NCI-H1436 (cell line): ENCODE data around the gene TTI1.
A peak's percentile ranks its signal among the peaks of the same experiment; 100 is the strongest.

Experiments
- DNase-seq: peaks from one replicate; lab custom pipeline; 2025; lab: John Stamatoyannopoulos, UW

TTI1 gene

DNA sequence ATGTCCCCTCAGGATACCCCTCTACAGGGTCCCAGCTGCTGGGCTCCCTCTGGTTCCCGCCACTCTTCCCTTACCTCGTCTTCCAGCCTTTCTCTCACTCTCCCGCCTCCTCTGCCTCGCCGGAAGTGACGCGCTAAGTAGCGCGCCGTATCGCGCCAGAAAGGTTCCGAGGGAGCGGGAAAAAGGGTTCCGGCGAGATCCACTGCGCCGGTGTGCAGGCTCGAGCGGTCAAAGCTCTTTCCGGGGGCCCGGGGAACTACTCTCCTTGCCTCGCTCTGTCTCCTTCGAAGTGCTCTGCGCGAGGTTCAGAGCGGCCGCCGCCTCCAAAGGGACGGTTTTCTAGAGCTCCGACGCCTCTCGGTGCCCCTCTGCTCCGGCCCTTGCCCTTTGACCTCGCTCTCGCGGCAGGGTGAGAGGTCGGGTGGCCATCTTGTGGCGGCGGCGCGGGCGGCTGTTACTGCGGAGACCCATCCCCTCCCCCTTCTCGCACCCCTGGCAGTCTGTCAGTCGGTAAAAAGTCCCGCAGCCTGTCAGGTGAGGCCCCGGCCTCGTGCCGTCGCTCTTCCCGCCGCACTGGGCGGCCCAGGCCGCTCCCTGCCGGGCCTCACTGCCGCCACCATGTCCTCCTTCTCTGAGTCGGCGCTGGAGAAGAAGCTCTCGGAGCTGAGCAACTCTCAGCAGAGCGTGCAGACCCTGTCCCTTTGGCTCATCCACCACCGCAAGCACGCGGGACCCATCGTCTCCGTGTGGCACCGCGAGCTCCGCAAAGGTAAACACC lies at the start of gene TTI1, which contains the start of gene RPRD1B:
TTI1 (minus strand) TSS at position 127 of the 778 bp plus-strand sequence. CDS start 19,640 bp downstream, outside the sequence.
RPRD1B (plus strand) TSS at position 417 of the 778 bp plus-strand sequence; CDS start at position 619, 202 bp downstream.
- DNase-seq: peak; percentile 89

DNA sequence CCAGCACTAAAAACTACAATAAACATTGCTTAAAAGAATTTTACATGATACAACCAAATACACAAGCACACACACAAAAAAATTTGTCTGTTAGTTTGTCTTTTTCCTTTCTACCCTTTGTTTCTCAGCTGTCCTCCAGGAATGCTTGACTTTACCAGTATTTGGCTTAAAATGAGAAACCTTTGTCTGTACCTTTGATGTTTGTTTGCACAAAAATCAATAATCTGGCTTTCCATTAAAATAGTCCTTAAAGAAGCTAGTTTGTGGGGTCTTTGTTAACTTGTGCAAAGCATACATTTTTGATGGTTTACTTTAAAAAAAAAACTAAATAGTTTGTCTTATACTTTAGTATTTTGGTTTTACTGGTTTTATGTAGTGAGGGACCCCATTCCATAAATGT lies 49.6 kb upstream of the TTI1 start:
- DNase-seq: no peak

DNA sequence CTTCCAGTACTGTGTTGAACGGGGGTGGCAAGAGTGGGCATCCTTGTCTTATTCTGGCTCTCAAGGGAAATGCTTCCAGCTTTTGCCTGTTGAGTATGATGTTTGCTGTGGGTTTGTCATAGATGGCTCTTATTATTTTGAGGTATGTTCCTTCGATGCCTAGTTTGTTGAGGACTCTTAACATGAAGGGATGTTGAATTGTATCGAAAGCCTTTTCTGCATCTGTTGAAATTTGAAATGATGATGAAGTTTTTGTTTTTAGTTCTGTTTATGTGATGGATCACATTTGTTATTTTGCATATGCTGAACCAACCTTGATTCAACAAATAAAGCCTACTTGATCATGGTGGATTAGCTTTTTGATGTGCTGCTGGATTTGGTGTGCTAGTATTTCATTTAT lies 48.3 kb upstream of the TTI1 start:
- no peak for DNase-seq

DNA sequence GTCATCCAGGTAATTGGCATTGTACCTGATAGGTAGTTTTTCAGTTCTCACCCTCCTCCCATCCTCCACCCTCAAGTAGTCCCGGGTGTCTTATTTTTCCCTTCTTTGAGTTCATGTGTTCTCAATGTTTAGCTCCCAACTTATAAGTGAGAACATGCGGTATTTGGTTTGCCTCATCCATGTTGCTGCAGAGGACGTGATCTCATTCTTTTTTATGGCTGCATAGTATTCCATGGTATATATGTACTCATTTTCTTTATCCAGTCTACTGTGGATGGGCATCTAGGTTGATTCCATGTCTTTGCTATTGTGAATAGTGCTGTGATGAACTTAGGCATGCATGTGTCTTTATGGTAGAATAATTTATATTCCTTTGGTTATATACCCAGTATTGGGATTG lies 46.1 kb upstream of the TTI1 start:
- DNase-seq: no peak

DNA sequence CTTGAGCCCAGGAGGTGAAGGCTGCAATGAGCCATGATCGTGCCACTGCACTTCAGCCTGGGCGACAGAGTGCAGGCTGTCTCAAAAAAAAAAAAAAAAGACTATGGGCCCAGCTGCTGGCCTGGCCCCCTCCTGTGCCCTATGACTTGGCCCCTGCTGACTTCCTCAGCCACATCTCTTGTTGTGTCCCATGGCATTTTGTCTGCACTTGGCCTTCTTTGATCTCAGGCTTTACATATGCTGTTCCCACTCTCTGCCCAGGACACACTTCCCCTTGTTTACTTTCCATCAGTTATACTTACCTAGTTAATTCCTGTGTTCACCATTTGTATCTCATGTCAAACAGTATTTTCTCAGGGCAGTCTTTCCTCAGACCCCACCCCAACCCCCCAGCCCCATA lies 44.8 kb upstream of the TTI1 start:
- DNase-seq: no peak

DNA sequence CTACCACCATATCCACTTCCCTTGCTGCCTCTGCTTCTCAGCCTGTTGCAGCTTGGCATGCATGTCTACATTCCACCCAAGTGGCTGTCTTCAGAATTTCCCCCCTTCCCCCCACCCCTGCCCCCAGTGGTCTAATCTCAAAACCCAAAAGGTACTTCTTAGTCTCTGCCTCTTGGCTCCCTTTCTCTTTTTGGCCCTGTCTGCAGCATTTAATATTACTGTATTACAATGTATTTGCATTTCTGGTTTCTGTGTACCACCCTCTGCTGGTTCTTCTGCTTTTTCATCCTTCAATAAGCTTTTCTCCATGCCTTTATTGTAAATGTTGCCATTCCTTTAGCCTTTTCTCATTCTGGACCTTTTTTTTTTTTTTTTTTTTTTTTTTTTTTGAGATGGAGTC lies 43.3 kb upstream of the TTI1 start:
- DNase-seq: no peak

DNA sequence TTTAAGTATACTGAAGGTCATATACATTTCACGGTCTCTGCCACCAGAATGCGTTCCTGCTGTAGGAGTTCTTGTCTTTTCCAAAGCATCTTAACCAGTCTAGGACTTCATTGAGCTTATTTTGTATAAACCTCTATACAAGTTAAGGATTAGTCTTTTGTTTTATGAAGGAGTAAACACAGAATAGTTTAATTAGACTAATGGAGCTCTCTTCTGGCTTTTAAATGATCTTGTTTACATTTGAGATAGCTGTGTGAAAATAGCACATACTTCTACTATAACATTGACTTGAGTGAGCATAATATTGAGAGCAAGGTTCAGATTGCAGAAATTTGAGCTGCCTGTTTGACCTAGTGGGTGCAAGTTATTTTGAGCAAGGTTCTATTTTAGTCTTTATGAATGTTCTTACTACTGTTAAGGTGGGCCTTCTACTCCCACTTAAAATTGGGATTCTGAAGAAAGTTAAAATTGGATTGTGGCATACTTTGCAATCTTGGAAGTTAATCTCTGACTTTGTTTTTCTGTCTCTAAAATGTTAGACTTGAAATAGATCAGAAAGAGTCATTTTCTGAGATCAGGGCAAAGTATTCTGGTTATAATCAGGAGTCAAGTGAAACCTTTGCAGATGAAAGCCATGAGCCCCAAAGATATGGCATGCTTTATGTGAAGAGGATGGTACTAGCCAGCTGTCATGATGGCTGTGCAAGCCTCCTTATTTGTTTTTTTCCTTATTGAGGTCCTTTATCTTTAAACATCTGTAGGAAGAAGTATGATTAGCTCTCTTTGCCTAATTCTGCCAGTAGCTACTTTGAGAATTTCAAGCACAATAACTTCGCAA lies 42.1 kb upstream of the TTI1 start:
- no peak for DNase-seq

DNA sequence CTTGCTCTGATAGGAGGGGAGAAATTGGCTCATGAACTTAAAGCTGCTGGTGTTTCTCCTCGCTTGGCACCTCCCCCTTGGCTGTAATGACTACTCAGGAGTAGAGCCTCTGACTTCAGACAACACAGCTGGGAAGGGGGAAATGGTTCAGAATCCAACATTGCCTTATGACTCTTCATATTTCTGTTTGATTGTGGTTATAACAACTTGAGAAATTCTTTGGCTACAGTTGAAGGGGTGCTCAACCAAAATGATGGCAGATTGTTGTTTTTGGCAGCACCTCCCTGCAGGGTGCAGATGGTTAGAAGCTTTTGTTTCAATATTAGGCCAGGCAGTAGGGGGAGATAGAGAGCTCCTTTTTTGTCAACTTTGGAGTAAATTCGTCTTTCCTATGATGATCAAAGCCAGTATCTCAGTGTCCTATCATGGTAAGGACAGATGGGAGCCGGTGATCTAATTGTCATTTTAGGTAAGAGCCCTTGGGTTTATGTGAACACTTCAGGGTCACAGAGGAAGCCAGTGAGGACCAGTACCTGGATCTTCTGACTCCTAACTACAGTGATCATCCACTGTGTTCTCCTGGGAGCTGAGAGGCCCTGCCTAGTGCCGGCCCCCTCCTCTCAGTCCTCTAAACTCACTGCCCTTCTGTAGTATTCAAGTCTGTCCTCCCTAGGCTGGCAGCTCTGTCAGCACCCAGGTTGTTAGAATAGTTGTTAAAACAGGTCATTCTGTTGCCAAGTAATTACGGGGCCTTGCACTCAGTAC lies 40.2 kb upstream of the TTI1 start:
- DNase-seq: peak; percentile 34

DNA sequence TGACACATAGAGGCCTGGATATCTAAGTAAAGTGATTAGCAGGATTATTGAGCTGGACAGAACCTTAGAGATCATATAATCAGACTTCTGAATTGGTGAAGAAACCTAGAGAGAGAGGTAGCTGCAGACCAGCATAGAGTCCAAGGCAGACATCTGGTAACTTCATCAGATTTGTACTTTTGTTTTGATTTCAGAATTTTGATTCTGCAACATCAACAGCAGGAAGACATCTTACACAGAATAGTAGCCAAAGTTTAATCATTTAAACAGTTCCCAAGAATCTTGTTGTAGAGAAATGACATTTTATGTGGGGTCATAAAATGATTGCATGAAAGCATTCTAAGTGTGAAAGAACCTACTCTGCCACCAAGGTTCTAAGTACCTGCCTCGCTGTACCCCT lies 39.6 kb upstream of the TTI1 start:
- DNase-seq: no peak

DNA sequence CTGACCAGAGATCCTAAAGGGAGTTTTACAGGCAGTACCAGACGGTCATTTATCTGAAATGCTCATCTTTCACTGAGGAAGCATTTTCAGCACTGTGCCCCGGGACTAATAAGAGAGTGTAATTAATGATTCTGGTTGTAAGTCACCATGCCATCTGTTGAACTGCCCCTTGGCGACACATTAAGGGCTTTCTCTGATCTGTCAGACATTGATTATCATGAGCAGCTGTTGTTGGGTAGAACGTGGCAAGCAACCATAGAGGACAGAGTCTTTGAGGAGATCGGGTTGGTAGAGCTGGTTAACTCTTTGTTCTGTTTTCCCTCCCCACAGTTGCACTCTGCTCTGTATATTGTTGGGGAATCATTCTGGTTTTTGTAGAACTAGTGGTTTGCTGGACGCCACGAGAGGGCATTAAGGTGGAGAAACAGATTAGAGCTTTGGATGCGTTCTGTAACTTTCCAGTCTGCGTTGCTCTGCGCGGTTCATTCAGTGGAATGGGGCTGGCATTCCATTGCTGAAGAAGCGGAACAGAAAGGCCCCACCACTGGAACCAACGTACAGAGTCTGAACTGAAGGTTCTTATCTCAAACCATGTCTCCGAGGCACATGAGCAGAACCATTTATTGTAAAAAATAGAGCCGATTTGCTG lies 34.6 kb upstream of the TTI1 start:
- DNase-seq: no peak

DNA sequence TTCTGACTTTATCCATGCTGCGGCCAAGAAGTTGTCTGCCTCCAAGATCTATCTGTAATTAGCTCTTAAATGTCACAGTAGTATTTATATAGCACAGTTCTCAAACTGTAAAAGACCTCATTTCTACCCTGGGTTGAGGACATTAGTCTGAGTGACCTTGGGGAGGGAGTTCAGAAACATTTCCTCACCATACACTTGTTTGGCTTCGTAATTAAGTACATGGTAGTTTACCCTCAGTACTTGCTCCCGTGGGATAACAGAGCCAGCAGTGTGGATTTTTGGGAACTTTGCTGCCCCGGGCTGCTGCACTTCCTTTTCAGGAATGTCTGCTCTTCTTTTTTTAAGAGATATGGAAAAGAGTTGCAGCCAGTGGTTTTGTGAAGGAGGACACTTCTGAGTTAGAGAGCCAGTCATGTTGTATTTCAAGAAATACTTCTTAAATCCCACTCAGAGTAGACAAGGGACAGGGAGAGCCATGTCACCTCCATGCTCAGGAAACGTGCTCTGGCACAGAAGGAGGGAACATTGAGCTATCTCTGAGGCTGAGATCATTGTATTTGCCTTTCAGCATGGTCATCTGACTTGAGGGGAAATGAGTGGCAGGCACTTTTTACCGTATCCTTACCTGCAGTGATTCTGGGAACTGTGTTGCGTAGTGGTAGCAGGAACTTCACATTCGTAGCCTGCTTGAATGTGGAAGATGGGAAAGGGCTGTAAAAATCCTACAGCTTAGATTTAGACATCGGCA lies 33.9 kb upstream of the TTI1 start:
- DNase-seq: no peak

DNA sequence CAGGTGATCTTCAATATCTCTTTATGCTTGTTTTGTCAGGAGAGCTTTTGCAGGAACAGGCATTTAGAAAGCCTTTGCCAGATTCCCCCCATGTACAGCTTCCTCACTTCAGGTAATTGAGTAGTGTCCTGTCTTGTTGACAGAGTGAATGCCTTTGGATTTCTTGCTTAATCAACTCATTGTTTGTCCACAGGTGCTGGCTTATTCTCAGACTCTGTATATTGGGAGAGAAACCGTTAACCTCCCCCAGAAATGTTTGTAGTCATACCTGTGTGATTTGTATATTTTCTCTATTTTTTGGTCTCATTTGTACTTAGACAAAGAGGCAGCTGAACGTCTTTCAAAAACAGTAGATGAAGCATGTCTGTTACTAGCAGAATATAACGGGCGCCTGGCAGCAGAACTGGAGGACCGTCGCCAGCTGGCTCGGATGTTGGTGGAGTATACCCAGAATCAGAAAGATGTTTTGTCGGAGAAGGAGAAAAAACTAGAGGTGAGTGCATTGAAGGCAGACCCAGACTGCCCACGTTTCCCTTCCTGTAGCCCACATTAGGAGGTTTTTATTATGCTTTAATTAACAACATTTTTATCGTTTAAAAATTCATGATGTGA lies 32.6 kb upstream of the TTI1 start:
- no peak for DNase-seq

DNA sequence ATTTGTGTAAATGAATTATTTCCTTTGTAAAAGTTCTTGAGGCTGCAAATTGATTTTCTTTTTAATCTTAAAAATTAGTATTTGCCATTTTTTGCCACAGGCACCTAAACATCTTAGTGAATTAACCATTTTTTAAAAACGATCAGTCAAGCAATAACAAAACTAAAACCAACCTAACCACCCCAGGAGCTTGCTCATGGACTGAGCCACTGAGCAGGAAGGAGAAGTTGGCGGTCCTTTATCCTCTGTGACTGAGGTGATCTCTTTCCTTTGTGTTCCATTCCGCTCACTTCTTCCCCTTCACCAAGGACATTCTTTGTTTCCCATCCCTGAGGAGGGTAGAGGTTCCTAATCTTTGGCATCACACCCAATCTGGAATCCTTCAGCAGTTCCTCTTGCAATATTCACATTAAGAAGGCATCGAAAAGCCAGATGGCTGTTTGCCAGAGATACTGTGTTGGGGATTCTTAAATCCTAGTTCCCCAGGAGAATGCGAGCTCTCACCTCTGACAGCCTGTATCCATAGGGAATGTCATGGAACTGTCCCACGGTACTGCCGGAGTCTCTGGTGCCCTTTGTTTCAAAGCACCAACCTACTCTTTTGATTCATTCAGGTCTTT lies 30.8 kb upstream of the TTI1 start:
- DNase-seq: no peak

DNA sequence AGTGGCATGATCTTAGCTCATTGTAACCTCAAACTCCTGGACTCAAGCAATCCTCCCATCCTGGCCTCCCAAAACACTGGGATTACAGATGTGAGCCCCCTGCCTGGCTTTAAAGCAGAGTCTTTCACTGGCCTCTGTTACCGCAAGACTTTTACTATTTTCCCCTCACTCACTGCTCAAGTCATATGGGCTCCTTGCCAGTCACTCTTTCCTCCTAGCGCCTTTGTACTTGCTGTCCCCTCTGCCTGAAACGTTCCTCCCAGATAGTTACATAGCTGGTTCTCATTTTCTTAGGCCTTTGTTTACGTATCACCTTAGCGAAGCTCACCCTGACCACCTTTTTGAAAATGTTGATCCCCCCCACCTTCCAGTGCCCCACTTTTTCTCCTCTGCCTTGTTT lies 29.6 kb upstream of the TTI1 start:
- no peak for DNase-seq

DNA sequence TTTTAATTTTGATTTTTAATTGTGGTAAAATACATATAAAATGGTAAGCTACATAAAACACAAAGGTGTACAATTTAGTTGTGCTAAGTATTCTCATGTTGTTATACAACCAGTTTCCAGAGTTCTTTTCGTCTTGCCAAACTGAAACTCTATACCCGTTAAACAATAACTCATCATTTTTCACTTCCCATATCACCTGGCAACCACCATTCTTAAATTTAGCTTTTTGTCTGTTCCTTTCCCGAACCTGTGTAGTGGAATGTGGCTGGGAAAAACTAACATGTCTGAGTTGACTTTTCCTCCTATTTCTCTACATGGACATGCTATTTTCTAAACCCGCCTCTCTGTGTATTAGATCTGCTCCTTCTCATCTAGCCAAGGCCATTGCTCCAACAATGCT lies 27.9 kb upstream of the TTI1 start:
- DNase-seq: no peak

DNA sequence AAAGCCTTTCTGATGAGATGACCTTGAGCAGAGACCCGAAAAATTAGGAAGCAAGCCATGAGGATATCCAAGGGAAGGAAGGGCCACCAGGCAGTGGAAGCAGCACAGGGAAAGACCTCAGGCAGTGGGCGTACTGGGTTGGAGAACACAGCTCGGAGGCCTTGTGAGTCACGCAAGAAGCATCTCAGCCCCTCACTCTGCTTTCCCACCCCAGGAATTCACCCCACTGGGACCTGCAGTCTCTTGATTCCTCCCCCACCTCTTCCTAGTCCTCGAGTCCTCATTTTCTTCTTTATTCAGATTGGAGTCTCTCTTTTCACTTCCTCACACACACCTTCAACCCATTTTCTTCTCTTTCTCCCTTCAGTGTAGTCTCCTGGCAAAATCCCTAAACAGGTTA lies 27.3 kb upstream of the TTI1 start:
- no peak for DNase-seq

DNA sequence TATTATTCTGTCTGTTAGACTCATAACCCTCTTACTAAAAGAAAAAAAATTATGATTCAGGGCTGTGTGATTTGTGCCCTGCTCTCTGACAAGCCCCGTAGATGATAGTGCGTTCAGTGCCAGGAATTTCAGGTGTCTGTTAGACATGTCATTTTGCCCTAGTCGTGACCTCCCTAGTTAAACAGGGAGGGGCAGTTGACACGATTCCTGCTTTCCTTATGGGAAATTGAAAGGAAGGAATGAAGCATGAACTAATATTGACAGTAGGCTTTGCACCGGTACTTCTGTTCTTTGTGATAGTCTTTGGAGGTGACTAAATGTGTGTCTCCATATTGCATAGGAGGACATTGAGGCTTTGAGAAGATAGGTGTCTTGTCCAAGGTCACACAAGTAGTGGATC lies 26.6 kb upstream of the TTI1 start:
- DNase-seq: no peak

DNA sequence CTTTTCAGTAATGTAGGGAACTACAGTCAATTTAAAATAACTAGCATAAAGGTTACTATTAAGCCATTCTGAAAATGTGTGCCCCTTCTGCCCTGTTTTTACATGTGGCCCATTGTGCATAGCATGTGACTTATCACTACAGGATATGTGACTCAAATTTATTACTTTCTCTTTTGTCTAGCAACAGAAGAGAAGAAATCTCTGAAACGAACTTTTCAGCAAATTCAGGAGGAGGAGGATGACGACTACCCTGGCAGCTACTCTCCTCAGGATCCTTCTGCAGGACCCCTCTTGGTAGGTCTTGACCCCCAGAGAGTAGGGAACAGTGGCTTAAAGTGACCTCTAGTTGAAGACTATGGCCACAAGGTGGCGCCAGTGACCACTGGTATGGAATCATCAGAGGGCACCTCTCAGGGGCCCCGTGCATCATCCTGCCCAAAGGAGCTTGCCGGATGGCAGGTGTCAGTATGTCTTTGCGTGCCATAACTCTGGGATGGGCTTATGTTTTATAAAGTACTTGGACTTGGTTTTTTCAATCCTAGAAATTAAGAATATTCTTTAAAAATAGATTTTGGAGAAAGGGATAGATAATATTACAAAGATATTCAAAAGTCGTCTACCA lies 24.2 kb upstream of the TTI1 start:
- DNase-seq: peak; percentile 72

DNA sequence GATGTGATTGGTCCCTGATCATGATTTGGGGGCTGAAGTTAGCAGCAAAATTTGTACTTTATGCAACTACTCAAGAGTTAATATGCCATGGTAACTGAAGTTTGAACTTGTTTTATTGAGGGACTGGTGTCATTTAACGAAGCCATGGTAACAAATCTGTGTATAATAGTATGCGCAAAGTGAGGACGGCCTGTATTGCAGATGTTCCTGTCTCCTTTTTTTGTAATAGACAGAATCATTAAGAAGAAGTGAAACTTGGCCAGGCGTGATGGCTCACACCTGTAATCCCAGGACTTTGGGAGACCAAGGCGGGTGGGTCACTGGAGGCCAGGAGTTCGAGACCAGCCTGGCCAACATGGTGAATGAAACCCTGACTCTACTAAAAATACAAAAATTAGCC lies 22.6 kb upstream of the TTI1 start:
- DNase-seq: no peak

DNA sequence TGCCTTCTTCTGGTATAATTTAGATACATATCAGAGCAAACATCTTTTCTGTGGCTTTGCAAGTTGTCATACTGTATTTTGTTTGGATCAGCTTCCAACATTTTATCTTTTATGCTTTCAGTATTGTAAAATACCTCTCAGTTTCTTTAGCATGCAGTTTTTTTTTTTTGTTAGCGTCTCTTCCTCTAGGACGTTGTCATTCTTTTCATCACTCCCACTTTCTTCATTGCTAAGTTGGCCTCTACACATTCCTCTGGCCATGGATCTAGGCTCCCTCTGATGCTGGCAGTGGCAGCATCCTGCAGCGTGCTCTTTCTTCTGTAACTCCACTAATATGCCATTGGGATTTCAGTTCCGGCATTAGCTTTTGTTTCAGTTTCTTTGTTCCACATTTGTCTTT lies 22.0 kb upstream of the TTI1 start:
- DNase-seq: no peak
